Tibial nerve (tissue), 4 donors: Measurements from ENCODE around the gene RBL2. TPM values are rescaled to one million over a fixed set of nuclear protein-coding genes. Genes with fewer than 3 reads are reported as not detected.

ENCODE experiments used
- DNase-seq, 2 donors: peaks; one replicate each; pipeline ENCODE4 v3.0.0-alpha.2; 2019; ENCODE audit warnings: low spot score in 2 of 2
- H3K27ac ChIP-seq, 4 donors: fragments of 200-600 bp; sonication (generic) in 3 of 4; one replicate each; pipeline ENCODE4 v1.5.1; 2017 to 2019; ENCODE audit warnings: mild to moderate bottlenecking in 1 of 4
- H3K27me3 ChIP-seq, 2 donors: fragments of 200-600 bp; sonication (generic) in 1 of 2; one replicate each; pipeline versions ENCODE4 v1.5.1 to v1.6.0; 2017 to 2019
- H3K36me3 ChIP-seq, 3 donors: fragments of 200-600 bp; sonication (generic); one replicate each; pipeline ENCODE4 v1.5.1; 2018 to 2019
- H3K4me1 ChIP-seq, 4 donors: fragments of 200-600 bp; sonication (generic) in 3 of 4; one replicate each; pipeline ENCODE4 v1.5.1; 2017 to 2019
- H3K4me3 ChIP-seq, 4 donors: fragments of 200-600 bp; sonication (generic) in 3 of 4; one replicate each; pipeline ENCODE4 v1.5.1; 2017 to 2019; ENCODE audit warnings: mild to moderate bottlenecking in 1 of 4, moderate library complexity in 1 of 4
- H3K9me3 ChIP-seq, 4 donors: fragments of 200-600 bp; sonication (generic) in 3 of 4; one replicate each; pipeline ENCODE4 v1.5.1; 2017 to 2019
- EP300 ChIP-seq, 2 donors: sonication (generic); formaldehyde crosslinking; IDR thresholded peaks; one replicate each; pipeline ENCODE4 v1.6.1; 2017; ENCODE audit warnings: antibody characterized with exemption in 2 of 2, mild to moderate bottlenecking in 1 of 2
- POLR2A ChIP-seq, 2 donors: fragments of 450-650 bp; IDR thresholded peaks; one replicate each; pipeline ENCODE4 v1.6.1; 2017; ENCODE audit warnings: antibody characterized with exemption in 2 of 2, mild to moderate bottlenecking in 2 of 2, moderate library complexity in 2 of 2
- WGBS, 2 donors: methylation state at CpG; one replicate each; pipeline ENCODE4 v1.1.5; 2018; 5-methylcytosine and 5-hydroxymethylcytosine counted together
- total RNA-seq, 4 donors: library from RNA; depleted of rRNA; stranded (reverse); fragments of >200 nt; gene quantifications; one replicate each; pipeline ENCODE4 v1.1.0, GENCODE V29; 2016
- TF ChIP-seq, protein P1 (sequence below), 5 experiments: fragments of 200-600 bp in 3 of 5; fragments of 450-650 bp in 2 of 5; sonication (generic) in 3 of 5; IDR thresholded peaks; one replicate each; pipeline ENCODE4 v1.5.1; 2016 to 2019; ENCODE audit warnings: antibody characterized with exemption in 5 of 5, mild to moderate bottlenecking in 3 of 5, moderate library complexity in 2 of 5

RBL2 gene
- total RNA-seq, 4 donors from 2014 or later, result 98.1 to 139 (median 127) TPM

DNA sequence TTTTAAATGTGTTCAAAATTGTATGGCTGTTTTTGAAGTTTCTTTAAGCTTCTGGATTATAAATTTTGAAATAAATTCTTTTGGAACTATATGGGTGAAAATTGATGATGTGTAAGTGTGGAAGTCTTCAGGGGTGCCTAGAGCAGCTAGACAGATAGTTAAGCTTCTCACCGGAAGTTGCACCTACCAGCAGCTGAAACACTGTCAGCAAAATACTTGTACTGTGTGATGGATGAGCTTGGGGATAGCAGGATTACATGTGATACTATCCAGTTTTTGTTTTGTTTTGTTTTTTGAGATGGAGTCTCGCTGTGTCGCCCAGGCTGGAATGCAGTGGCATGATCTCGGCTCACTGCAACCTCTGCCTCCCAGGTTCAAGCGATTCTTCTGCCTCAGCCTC lies 19.7 kb downstream of the RBL2 start:
- Histone ChIP-seq H3K9me3 (no peaks in the 10 kb centered on the region), H3K36me3 (peaks cover 0 to 82% (median 8%) of the 10 kb centered on the region in 3 donors), H3K27ac (no peak overlapping the region), H3K4me3 (no peak overlapping the region), H3K27me3 (no peaks in the 10 kb centered on the region), H3K4me1 (no peaks in the 10 kb centered on the region)
- TF ChIP-seq EP300 (IDR thresholded peaks at IDR 0.05), result no peak
- TF ChIP-seq POLR2A (IDR thresholded peaks at IDR 0.05), result no peak
- TF ChIP-seq, protein P1, sequence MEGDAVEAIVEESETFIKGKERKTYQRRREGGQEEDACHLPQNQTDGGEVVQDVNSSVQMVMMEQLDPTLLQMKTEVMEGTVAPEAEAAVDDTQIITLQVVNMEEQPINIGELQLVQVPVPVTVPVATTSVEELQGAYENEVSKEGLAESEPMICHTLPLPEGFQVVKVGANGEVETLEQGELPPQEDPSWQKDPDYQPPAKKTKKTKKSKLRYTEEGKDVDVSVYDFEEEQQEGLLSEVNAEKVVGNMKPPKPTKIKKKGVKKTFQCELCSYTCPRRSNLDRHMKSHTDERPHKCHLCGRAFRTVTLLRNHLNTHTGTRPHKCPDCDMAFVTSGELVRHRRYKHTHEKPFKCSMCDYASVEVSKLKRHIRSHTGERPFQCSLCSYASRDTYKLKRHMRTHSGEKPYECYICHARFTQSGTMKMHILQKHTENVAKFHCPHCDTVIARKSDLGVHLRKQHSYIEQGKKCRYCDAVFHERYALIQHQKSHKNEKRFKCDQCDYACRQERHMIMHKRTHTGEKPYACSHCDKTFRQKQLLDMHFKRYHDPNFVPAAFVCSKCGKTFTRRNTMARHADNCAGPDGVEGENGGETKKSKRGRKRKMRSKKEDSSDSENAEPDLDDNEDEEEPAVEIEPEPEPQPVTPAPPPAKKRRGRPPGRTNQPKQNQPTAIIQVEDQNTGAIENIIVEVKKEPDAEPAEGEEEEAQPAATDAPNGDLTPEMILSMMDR (IDR thresholded peaks at IDR 0.05), result no peak
- no peak for DNase-seq
- 94 to 96% methylated on average over 5 of the region's 5 CpGs for WGBS, 2 donors

DNA sequence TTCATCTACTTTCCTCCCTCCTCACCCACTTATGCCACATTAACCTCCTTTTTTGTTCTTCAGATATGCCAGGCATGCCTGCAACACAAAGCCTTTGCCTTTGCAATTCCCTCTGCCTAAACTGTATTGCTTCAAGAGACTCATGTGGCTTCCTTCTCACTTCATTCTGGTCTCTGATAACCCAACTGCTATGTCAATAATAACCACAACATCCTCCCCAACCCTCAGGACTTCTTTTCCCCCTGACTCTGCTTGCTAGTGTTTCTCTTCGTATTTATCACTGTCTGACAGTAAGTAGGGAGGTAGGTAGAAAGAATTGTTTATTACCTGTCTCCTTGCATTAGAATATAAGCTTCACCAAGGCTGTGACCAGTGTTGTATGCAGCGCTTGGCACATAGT lies 22.4 kb downstream of the RBL2 start:
- Histone ChIP-seq H3K4me3 (no peak overlapping the region), H3K27me3 (no peaks in the 10 kb centered on the region), H3K4me1 (no peaks in the 10 kb centered on the region), H3K9me3 (no peaks in the 10 kb centered on the region), H3K27ac (no peak overlapping the region), H3K36me3 (peaks cover 0 to 99% (median 16%) of the 10 kb centered on the region in 3 donors)
- no peak for DNase-seq
- 93 to 96% methylated on average over 2 of the region's 2 CpGs for WGBS, 2 donors
- TF ChIP-seq POLR2A (IDR thresholded peaks at IDR 0.05), result no peak

DNA sequence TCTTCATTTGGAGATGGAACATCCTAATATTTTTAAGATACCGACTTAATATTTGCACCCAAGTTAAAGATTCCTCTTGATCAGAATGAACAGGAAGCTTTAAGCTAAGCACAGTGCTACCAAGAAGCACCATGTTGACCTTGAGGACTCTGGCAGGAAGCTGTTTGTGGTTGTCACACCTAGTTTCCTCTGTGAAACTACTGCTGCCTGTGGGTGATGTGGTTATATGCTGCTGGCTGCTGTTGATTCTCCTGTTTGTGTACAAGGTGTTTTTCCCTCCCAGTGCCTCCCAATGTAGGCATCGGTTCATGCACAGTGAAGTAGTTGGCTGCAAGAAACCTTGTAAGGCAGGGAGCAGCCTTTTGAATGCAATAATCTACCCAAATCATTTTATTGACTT lies 23.4 kb downstream of the RBL2 start:
- H3K9me3 ChIP-seq, result no peaks in the 10 kb centered on the region
- no peak for DNase-seq
- H3K36me3 ChIP-seq, result peaks cover 0 to 99% (median 20%) of the 10 kb centered on the region in 3 donors
- H3K27me3 ChIP-seq, result no peaks in the 10 kb centered on the region
- H3K27ac ChIP-seq, result no peak overlapping the region
- H3K4me1 ChIP-seq, result no peaks in the 10 kb centered on the region
- WGBS, 2 donors, result 91 to 95% methylated on average over 2 of the region's 2 CpGs
- TF ChIP-seq, protein P1 (IDR thresholded peaks at IDR 0.05), result no peak
- TF ChIP-seq POLR2A (IDR thresholded peaks at IDR 0.05) (no peak), EP300 (IDR thresholded peaks at IDR 0.05) (no peak)
- no peak overlapping the region for H3K4me3 ChIP-seq

DNA sequence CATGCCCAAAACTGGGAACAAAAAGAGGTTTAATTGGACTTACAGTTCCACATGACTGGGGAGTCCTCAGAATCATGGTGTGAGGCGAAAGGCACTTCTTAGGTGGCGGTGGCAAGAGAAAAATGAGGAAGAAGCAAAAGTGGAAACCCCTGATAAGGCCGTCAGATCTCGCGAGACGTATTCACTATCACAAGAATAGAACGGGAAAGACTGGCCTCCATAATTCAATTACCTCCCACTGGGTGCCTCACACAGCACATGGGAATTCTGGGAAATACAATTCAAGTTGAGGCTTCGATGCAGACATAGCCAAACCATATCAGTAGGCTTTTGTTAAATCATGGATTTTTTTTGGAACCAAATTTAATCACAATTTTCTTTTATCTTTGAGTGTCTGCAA lies 24.4 kb downstream of the RBL2 start:
- H3K9me3 ChIP-seq, result no peaks in the 10 kb centered on the region
- H3K4me3 ChIP-seq, result no peak overlapping the region
- TF ChIP-seq POLR2A (IDR thresholded peaks at IDR 0.05) (no peak), EP300 (IDR thresholded peaks at IDR 0.05) (no peak)
- TF ChIP-seq, protein P1 (IDR thresholded peaks at IDR 0.05), result no peak
- H3K4me1 ChIP-seq, result no peaks in the 10 kb centered on the region
- no peak for DNase-seq
- peaks cover 0 to 99% (median 20%) of the 10 kb centered on the region in 3 donors for H3K36me3 ChIP-seq
- H3K27me3 ChIP-seq, result no peaks in the 10 kb centered on the region
- 90 to 91% methylated on average over 8 of the region's 8 CpGs for WGBS, 2 donors
- H3K27ac ChIP-seq, result no peak overlapping the region

DNA sequence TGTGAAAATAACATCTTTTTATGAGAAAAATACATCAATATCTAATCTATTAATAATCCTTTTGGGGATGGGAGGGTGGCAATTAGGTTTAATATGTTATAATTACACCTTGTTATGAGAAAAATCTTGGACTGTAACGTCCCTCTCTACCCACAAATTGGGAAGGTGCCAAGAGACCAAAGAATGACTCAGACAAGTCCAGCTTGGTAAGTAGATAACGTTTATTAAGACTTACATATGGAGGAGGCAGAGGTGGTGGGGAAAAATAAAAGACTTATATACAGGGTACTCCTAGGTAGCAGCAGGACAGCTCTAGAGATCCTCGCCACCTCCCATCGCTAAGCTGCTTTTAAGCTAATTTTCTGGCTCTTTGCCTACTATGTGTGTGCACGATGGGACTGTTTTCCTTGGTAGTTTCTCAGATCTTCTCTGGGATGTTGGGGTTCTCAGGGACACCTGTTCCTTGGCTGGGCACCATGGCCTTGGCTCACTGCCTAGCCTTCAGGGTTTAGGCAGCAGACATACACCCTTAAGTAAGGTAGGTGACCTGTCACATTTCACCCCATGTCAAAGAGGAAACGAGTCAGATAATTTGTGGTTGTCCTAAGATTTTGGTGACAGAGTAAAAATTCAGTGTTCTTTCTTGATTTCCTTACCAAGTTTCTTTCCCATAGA lies 31.5 kb downstream of the RBL2 start:
- no peak for DNase-seq
- 64 to 67% methylated on average over 6 of the region's 6 CpGs for WGBS, 2 donors
- Histone ChIP-seq H3K36me3 (peaks cover 0 to 96% (median 15%) of the 10 kb centered on the region in 3 donors), H3K27me3 (no peaks in the 10 kb centered on the region), H3K27ac (no peak overlapping the region), H3K4me3 (no peak overlapping the region), H3K4me1 (no peaks in the 10 kb centered on the region), H3K9me3 (no peaks in the 10 kb centered on the region)
- TF ChIP-seq, protein P1 (IDR thresholded peaks at IDR 0.05), result no peak
- no peak for TF ChIP-seq POLR2A (IDR thresholded peaks at IDR 0.05)
- TF ChIP-seq EP300 (IDR thresholded peaks at IDR 0.05), result no peak
